ENCODE measurements around the gene PRKCA. TPM values are rescaled to one million over a fixed set of nuclear protein-coding genes. Genes with fewer than 3 reads are reported as not detected.
A peak's percentile ranks its signal among the peaks of the same experiment; 100 is the strongest.

Gene PRKCA
- total and polyA plus RNA-seq, 2 experiments from 2014 or later, result 6.4 to 35.4 TPM

DNA sequence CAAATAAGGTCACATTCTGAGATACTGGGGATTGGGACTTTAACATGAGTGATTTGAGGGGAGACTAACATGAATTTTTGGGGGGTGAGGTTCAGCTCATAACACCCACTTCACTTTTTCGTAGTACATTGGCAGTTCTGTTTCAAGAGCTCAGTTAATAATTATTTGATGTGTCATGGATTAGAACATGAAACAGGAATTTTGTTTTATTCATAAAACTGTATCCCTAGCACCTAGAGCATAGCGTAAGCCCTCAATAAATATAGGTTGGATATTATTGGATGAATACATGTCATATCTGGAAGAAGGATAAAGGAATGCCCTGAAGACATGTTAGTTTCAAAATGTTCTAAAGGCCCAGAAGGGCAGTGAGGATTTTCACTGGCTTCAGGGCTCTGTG lies 119.8 kb downstream of the PRKCA start (continued):
- TF ChIP-seq ETS1 (IDR thresholded peaks at IDR 0.05) (no peak), CREB1 (CRISPR knock-in tag; IDR thresholded peaks at IDR 0.05; ENCODE audit: low read depth) (no peak), EZH2phosphoT487 (IDR thresholded peaks at IDR 0.05; ENCODE audit: unreplicated experiment) (no peak), ZNF114 (CRISPR knock-in tag; IDR thresholded peaks at IDR 0.05) (no peak)

DNA sequence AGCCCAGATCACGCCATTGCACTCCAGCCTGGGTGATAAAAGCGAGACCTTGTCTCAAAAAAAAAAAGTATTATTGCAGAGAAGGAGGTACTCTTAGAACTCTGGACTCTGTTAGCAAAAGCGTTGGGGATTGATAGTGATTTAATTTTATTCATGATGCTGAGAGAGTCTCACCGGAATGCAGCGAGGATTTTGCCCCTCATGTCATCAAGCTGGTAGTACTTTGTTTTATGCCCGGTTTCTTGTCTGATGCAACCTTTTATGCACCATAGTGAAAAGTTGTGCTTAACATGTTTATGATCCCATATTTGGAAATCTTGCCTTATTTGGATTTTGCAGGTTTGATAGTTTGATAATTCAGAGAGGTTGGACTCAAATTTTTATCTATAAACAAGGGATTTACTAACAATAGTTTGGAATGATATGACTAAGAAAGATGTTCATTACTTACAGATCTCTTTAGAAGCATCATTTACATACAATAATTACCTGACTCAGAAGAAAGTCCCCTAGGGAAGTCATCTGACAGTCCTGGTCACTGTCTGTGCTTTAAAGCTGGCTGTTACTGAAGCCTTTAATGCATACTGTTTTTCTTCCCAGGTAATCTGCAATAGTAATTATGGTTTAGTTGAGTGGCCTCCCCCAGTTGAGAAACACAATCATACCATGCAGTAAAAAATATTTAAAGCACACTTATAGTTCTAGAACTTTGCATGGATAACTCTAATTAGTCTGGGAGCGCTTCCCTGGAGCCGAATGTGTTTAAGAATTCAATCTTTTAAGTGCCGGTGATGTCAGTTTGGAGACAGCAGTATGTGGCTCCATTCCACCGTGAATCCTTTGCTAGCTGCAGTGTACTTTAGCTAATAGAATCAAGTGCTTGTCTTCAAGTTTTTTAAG lies 120.9 kb downstream of the PRKCA start:
- DNase-seq (ENCODE audit: low spot score) (no peak), ATAC-seq (no peak; the same call in 2 of the 3 replicates)
- Histone ChIP-seq H3K9me2 (ENCODE audit: insufficient read depth) (no peaks in the 10 kb centered on the region), H3K36me3 (ENCODE audit: insufficient read depth) (no peaks in the 10 kb centered on the region), H4K20me1 (replicated peaks; ENCODE audit: insufficient read depth) (no peaks in the 10 kb centered on the region), H3K4me3 (no peak overlapping the region), H3K27me3 (ENCODE audit: insufficient read depth) (no peaks in the 10 kb centered on the region), H3F3A (replicated peaks; ENCODE audit: low read depth) (no peaks in the 10 kb centered on the region), H2AFZ (no peak overlapping the region), H3K4me1 (ENCODE audit: insufficient read depth) (0 out of 2 replicates have a peak, but pooled peaks cover 3% of the 10 kb centered on the region), H3K79me2 (replicated peaks; ENCODE audit: insufficient read depth) (peaks cover 10% of the 10 kb centered on the region), H3K27ac (ENCODE audit: low read depth) (no peak overlapping the region), H3K4me2 (no peak overlapping the region)
- H3K36me3 Mint-ChIP-seq (ENCODE audit: low read depth), result no peaks in the 10 kb centered on the region
- H3K9me3 Mint-ChIP-seq, result no peaks in the 10 kb centered on the region
- TF ChIP-seq ZNF331 (CRISPR knock-in tag; IDR thresholded peaks at IDR 0.05; ENCODE audit: low read depth) (no peak), ETS1 (IDR thresholded peaks at IDR 0.05) (no peak), CREB1 (CRISPR knock-in tag; IDR thresholded peaks at IDR 0.05; ENCODE audit: low read depth) (no peak)
- H3K4me3 Mint-ChIP-seq, result no peak overlapping the region
- no peak overlapping the region for H3K27ac Mint-ChIP-seq
- H3K4me1 Mint-ChIP-seq, result peaks cover 25% of the 10 kb centered on the region
- H3K27me3 Mint-ChIP-seq (ENCODE audit: insufficient read depth, low read depth, poor library complexity), result peaks cover 7% of the 10 kb centered on the region

DNA sequence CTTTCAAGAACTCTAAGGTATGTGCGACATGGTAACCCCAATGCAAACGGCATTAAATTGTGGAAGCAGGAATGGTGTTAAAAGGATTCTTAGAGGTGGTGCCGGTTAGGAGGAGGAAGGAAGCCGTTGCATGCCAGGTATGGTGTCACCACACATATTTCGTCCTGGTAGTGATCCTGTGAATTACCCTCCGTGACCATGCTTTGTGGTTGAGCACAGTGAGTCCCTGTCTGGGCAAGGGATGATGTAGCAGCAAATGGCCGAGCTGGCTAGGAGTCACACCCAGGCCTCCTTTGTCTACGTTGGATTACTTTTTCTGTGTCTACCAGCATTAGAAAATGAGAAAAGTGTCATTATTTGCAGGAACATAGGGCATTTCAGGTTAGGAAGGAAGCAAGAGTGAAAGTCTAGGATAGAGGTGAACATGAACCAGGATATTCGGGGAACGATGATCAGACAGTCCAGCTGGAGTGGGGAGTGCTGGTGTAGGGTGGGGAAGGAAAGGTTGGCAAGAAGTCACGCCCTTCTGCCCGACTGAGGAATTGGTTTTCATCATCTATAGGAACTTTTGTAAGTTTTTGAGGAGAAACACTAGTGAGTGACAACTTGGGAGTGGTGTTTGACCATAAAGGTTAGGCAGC lies 123.5 kb downstream of the PRKCA start:
- no peak for ATAC-seq
- no peak overlapping the region for H2AFZ ChIP-seq
- peaks cover 7% of the 10 kb centered on the region for H3K27me3 Mint-ChIP-seq (ENCODE audit: insufficient read depth, low read depth, poor library complexity)

More for the DNA sequence above, 123.5 kb downstream of the PRKCA start:
- Mint-ChIP-seq H3K4me1 (peaks cover 20% of the 10 kb centered on the region), H3K27ac (0 out of 2 replicates have a peak overlapping the region, but pooled peaks have one; percentile 0), H3K4me3 (no peak overlapping the region), H3K36me3 (ENCODE audit: low read depth) (no peaks in the 10 kb centered on the region), H3K9me3 (no peaks in the 10 kb centered on the region; the same call in 2 of the 3 replicates)
- Histone ChIP-seq H3K27ac (ENCODE audit: low read depth) (no peak overlapping the region), H3F3A (replicated peaks; ENCODE audit: low read depth) (no peaks in the 10 kb centered on the region), H3K36me3 (ENCODE audit: insufficient read depth) (no peaks in the 10 kb centered on the region), H4K20me1 (replicated peaks; ENCODE audit: insufficient read depth) (no peaks in the 10 kb centered on the region), H3K27me3 (ENCODE audit: insufficient read depth) (no peaks in the 10 kb centered on the region), H3K9me2 (ENCODE audit: insufficient read depth) (0 out of 2 replicates have a peak, but pooled peaks cover 4% of the 10 kb centered on the region), H3K4me3 (no peak overlapping the region), H3K4me1 (ENCODE audit: insufficient read depth) (0 out of 2 replicates have a peak, but pooled peaks cover under 1% of the 10 kb centered on the region), H3K79me2 (replicated peaks; ENCODE audit: insufficient read depth) (peaks cover 10% of the 10 kb centered on the region), H3K4me2 (no peak overlapping the region)
- TF ChIP-seq ZNF331 (CRISPR knock-in tag; IDR thresholded peaks at IDR 0.05; ENCODE audit: low read depth) (no peak), STAT1 (IDR thresholded peaks at IDR 0.05; ENCODE audit: unreplicated experiment) (no peak), CTCF (conservative IDR thresholded peaks at IDR 0.05; ENCODE audit: low read depth in 2 of 2) (no peak), NANOG (IDR thresholded peaks at IDR 0.05; ENCODE audit: borderline replicate concordance) (no peak), POLR2AphosphoS5 (IDR thresholded peaks at IDR 0.05; ENCODE audit: low read depth) (no peak), ZNF114 (CRISPR knock-in tag; IDR thresholded peaks at IDR 0.05) (no peak), JUNB (IDR thresholded peaks at IDR 0.05; ENCODE audit: unreplicated experiment) (no peak)
- DNase-seq (ENCODE audit: low spot score), result no peak
